Measurements from ENCODE around the gene KRTAP12-3. TPM values are rescaled to one million over a fixed set of nuclear protein-coding genes. Genes with fewer than 3 reads are reported as not detected.
"Not testable (repeated sequence)": the region's sequence is repeated elsewhere in the genome, so short reads cannot be mapped to it uniquely, and the experiment has no call there.

The KRTAP12-3 gene
- not detected for total RNA-seq

GRCh38 chr21:44657635-44658540 lies at the start of gene KRTAP12-3:
KRTAP12-3 (plus strand) TSS chr21:44657932; CDS start chr21:44657980, 48 bp downstream.
- CTCF ChIA-PET = no interaction called here
- POLR2A ChIA-PET = no interaction called here

- ChIA-PET CTCF (no interaction called here), POLR2A (no interaction called here)
Measured at GRCh38 chr21:44609193-44609592, 48.5 kb upstream of the KRTAP12-3 start.

GRCh38 chr21:44610157-44610843 lies 47.4 kb upstream of the KRTAP12-3 start:
- POLR2A ChIA-PET, CTCF ChIA-PET: not testable (repeated sequence)

GRCh38 chr21:44611551-44611950 lies 46.2 kb upstream of the KRTAP12-3 start:
- CTCF ChIA-PET = no interaction called here
- POLR2A ChIA-PET = no interaction called here

GRCh38 chr21:44612029-44612486 lies 45.7 kb upstream of the KRTAP12-3 start, which contains the start of gene KRTAP10-8:
KRTAP10-8 (plus strand) TSS chr21:44612079; CDS start chr21:44612101, 22 bp downstream.
- ChIA-PET POLR2A (no interaction called here), CTCF (no interaction called here)

- ChIA-PET POLR2A (no interaction called here), CTCF (no interaction called here)
Measured at GRCh38 chr21:44612669-44613229, 45.0 kb upstream of the KRTAP12-3 start.

- ChIA-PET POLR2A (no interaction called here), CTCF (no interaction called here)
Measured at GRCh38 chr21:44613386-44614155, 44.2 kb upstream of the KRTAP12-3 start.

- POLR2A ChIA-PET = no interaction called here
Measured at GRCh38 chr21:44614161-44614631, 43.5 kb upstream of the KRTAP12-3 start.

GRCh38 chr21:44614961-44615391 lies 42.8 kb upstream of the KRTAP12-3 start:
- POLR2A ChIA-PET = no interaction called here
- CTCF ChIA-PET = no interaction called here

More at GRCh38 chr21:44614161-44614631, 43.5 kb upstream of the KRTAP12-3 start:
- CTCF ChIA-PET = no interaction called here

GRCh38 chr21:44615466-44615865 lies 42.3 kb upstream of the KRTAP12-3 start:
- ChIA-PET CTCF (no interaction called here), POLR2A (no interaction called here)

GRCh38 chr21:44615911-44616590 lies 41.7 kb upstream of the KRTAP12-3 start:
- POLR2A ChIA-PET = no interaction called here

GRCh38 chr21:44616591-44616926 lies 41.2 kb upstream of the KRTAP12-3 start:
- POLR2A ChIA-PET = no interaction called here

More at GRCh38 chr21:44615911-44616590, 41.7 kb upstream of the KRTAP12-3 start:
- CTCF ChIA-PET = no interaction called here

GRCh38 chr21:44617071-44617501 lies 40.6 kb upstream of the KRTAP12-3 start:
- ChIA-PET CTCF (interaction anchor here (0.6 kb wide), 1 partner anchor 61 kb away, joined by 3 read pairs; no protein-coding TSS in a partner anchor), POLR2A (no interaction called here)

More at GRCh38 chr21:44616591-44616926, 41.2 kb upstream of the KRTAP12-3 start:
- CTCF ChIA-PET = interaction anchor here (0.6 kb wide), 1 partner anchor 60 kb away, joined by 3 read pairs; no protein-coding TSS in a partner anchor

- POLR2A ChIA-PET = no interaction called here
- CTCF ChIA-PET = no interaction called here
Measured at GRCh38 chr21:44618504-44618903, 39.2 kb upstream of the KRTAP12-3 start.

GRCh38 chr21:44618909-44619308 lies 38.8 kb upstream of the KRTAP12-3 start:
- ChIA-PET CTCF (no interaction called here), POLR2A (no interaction called here)

- POLR2A ChIA-PET = no interaction called here
- CTCF ChIA-PET = no interaction called here
Measured at GRCh38 chr21:44619886-44620285, 37.8 kb upstream of the KRTAP12-3 start.

GRCh38 chr21:44623575-44623974 lies 34.2 kb upstream of the KRTAP12-3 start:
- ChIA-PET POLR2A (no interaction called here), CTCF (no interaction called here)

GRCh38 chr21:44625756-44626155 lies 32.0 kb upstream of the KRTAP12-3 start:
- ChIA-PET CTCF (no interaction called here), POLR2A (no interaction called here)

- ChIA-PET POLR2A (no interaction called here), CTCF (no interaction called here)
Measured at GRCh38 chr21:44626262-44626661, 31.5 kb upstream of the KRTAP12-3 start.
